ENCODE results near the gene PIGA.

DNA sequence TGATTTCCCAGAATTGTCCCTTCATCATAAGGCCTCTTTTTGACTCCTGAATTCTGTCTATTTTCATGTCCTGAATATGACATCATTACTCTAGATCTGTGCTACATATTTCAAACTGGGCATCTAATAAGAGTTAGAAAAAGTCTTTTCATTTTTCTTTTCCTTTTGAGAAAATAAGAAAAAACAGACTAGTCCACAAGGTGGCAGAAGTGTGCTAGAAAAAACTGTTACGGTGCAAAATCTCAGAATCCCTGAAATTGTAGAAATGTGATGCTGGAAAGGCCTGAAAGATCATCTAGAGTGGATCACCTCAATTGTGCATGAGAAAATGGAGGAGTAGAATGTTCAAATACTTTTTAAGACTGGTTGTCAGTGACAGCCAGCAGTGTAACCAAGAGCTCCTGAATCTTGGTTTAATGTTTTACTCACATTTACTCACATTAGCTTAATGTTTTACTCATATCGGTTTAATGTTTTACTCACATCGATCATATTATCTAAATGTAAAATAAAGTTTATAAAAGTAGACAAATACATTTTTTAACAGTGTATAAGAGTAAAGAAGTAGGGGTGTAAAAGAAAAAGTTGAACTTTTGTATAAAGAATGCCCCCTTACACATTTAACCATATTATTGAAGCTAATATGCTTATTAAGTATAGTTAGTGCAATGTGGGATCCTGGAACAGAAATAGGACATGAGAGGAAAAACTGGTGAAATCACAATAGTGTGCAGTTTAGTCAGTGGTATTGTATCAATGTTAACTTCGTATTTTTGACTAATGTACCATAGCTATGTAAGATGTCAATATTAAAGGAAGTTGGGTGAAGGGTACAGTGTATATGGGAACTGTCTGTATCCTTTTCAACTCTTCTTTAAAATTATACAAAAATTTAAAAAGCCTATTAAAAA is 35.1 kb downstream of the PIGA start:
- TF ChIP-seq, protein P1, sequence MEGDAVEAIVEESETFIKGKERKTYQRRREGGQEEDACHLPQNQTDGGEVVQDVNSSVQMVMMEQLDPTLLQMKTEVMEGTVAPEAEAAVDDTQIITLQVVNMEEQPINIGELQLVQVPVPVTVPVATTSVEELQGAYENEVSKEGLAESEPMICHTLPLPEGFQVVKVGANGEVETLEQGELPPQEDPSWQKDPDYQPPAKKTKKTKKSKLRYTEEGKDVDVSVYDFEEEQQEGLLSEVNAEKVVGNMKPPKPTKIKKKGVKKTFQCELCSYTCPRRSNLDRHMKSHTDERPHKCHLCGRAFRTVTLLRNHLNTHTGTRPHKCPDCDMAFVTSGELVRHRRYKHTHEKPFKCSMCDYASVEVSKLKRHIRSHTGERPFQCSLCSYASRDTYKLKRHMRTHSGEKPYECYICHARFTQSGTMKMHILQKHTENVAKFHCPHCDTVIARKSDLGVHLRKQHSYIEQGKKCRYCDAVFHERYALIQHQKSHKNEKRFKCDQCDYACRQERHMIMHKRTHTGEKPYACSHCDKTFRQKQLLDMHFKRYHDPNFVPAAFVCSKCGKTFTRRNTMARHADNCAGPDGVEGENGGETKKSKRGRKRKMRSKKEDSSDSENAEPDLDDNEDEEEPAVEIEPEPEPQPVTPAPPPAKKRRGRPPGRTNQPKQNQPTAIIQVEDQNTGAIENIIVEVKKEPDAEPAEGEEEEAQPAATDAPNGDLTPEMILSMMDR (IDR thresholded peaks at IDR 0.05; ENCODE audit: insufficient read depth, low read depth, low read length): peak; percentile 30
- TF ChIP-seq EZH2 (IDR thresholded peaks at IDR 0.05; ENCODE audit: insufficient read depth, low read length): no peak
